Neural cell (in vitro differentiated cells): Measurements from ENCODE around the gene LEMD2. TPM values are rescaled to one million over a fixed set of nuclear protein-coding genes. Genes with fewer than 3 reads are reported as not detected.

Experiments
- H2AFZ ChIP-seq: fragments of 200-600, 300-800 bp; sonication (generic), shearing (Covaris generic); 2 replicates; pipeline ENCODE4 v1.6.0; 2014; ENCODE audit warnings: low read depth, mild to moderate bottlenecking, antibody characterized with exemption, low read length, moderate library complexity
- H3F3A ChIP-seq: fragments of 200-600 bp; shearing (Covaris generic); 2 replicates; pipeline ENCODE4 v1.6.1; 2016; ENCODE audit warnings: mild to moderate bottlenecking, moderate library complexity, mixed read lengths, antibody characterized with exemption, low read length; ENCODE audit not compliant: insufficient read depth, poor library complexity, severe bottlenecking
- H3K27ac ChIP-seq: fragments of 200-600, 300-800 bp; sonication (generic), shearing (Covaris generic); 2 replicates; pipeline ENCODE4 v1.5.1; 2014; ENCODE audit warnings: mild to moderate bottlenecking, low read length, moderate library complexity
- H3K27me3 ChIP-seq: fragments of 300-800, 200-600 bp; sonication (generic), shearing (Covaris generic); 2 replicates; pipeline ENCODE4 v1.6.0; 2014; ENCODE audit warnings: mild to moderate bottlenecking, low read depth, low read length, moderate library complexity; ENCODE audit not compliant: insufficient read depth
- H3K36me3 ChIP-seq: fragments of 300-800, 200-600 bp; sonication (generic), shearing (Covaris generic); 2 replicates; pipeline ENCODE4 v1.5.1; 2014; ENCODE audit warnings: mild to moderate bottlenecking, antibody characterized with exemption, low read length, moderate library complexity; ENCODE audit not compliant: insufficient read depth
- H3K4me2 ChIP-seq: fragments of 300-800, 200-600 bp; sonication (generic), shearing (Covaris generic); 2 replicates; pipeline ENCODE4 v1.6.0; 2014; ENCODE audit warnings: mild to moderate bottlenecking, low read length
- H3K4me3 ChIP-seq: fragments of 300-800, 200-600 bp; sonication (generic), shearing (Covaris generic); 2 replicates; pipeline ENCODE4 v1.5.1; 2014; ENCODE audit warnings: mild to moderate bottlenecking, low read length, moderate library complexity
- H3K79me2 ChIP-seq: fragments of 200-600 bp; shearing (Covaris generic); replicated peaks from 2 replicates; pipeline ENCODE4 v1.6.0; 2014; ENCODE audit warnings: mild to moderate bottlenecking, low read length, moderate library complexity; ENCODE audit not compliant: insufficient read depth
- H3K9ac ChIP-seq: fragments of 300-800, 200-600 bp; sonication (generic), shearing (Covaris generic); 2 replicates; pipeline ENCODE4 v1.6.1; 2016; ENCODE audit warnings: mild to moderate bottlenecking, low read length, mixed read lengths
- H3K9me2 ChIP-seq: fragments of 200-600 bp; shearing (Covaris generic); 2 replicates; pipeline ENCODE4 v1.6.1; 2016; ENCODE audit warnings: mild to moderate bottlenecking, low read length, mixed read lengths; ENCODE audit not compliant: insufficient read depth
- H3K9me3 ChIP-seq: fragments of 200-600, 300-800 bp; sonication (generic), shearing (Covaris generic); 2 replicates; pipeline ENCODE4 v1.6.1; 2016; ENCODE audit warnings: mild to moderate bottlenecking, mixed run types, low read length, moderate library complexity, mixed read lengths
- H4K20me1 ChIP-seq: fragments of 200-600 bp; shearing (Covaris generic); 2 replicates; pipeline ENCODE4 v1.6.1; 2016; ENCODE audit warnings: mild to moderate bottlenecking, mixed run types; ENCODE audit not compliant: insufficient read depth
- EP300 ChIP-seq: fragments of 450-650 bp; conservative IDR thresholded peaks from 2 replicates; pipeline ENCODE4 v1.6.1; 2014; ENCODE audit warnings: antibody characterized with exemption, mild to moderate bottlenecking, moderate library complexity; ENCODE audit not compliant: poor library complexity, severe bottlenecking
- EZH2 ChIP-seq: fragments of 200-600, 300-800 bp; shearing (Covaris generic), sonication (generic); IDR thresholded peaks from 2 replicates; pipeline ENCODE4 v1.6.1; 2014; ENCODE audit warnings: antibody characterized with exemption, low read length, borderline replicate concordance, mild to moderate bottlenecking; ENCODE audit not compliant: insufficient read depth, poor library complexity, severe bottlenecking
- MXI1 ChIP-seq: fragments of 450-650 bp; conservative IDR thresholded peaks from 2 replicates; pipeline ENCODE4 v1.6.1; 2014; ENCODE audit warnings: antibody characterized with exemption, mild to moderate bottlenecking; ENCODE audit not compliant: poor library complexity, severe bottlenecking
- POLR2AphosphoS5 ChIP-seq: IDR thresholded peaks from 2 replicates; pipeline ENCODE4 v1.6.1; 2012
- RAD21 ChIP-seq: fragments of 450-650 bp; conservative IDR thresholded peaks from 2 replicates; pipeline ENCODE4 v1.6.1; 2014; ENCODE audit warnings: antibody characterized with exemption, mild to moderate bottlenecking, moderate library complexity
- REST ChIP-seq: IDR thresholded peaks from 2 replicates; pipeline ENCODE4 v1.6.1; 2012; ENCODE audit warnings: borderline replicate concordance
- SMC3 ChIP-seq: fragments of 450-650 bp; conservative IDR thresholded peaks from 2 replicates; pipeline ENCODE4 v1.6.1; 2014; ENCODE audit warnings: antibody characterized with exemption, mild to moderate bottlenecking, moderate library complexity; ENCODE audit not compliant: poor library complexity
- TAF1 ChIP-seq: IDR thresholded peaks from 2 replicates; pipeline ENCODE4 v1.6.1; 2012; ENCODE audit warnings: low read depth
- polyA plus RNA-seq: library from polyadenylated mRNA; depleted of rRNA; stranded (reverse); fragments of >200 nt; gene quantifications from 2 replicates; pipeline ENCODE4 v1.2.3, GENCODE V29; 2014
- TF ChIP-seq, protein P1 (sequence below): fragments of 450-650 bp; IDR thresholded peaks from 2 replicates; pipeline ENCODE4 v1.5.1; 2014; ENCODE audit warnings: antibody characterized with exemption, mild to moderate bottlenecking, moderate library complexity; ENCODE audit not compliant: poor library complexity, severe bottlenecking

The LEMD2 gene
- polyA plus RNA-seq, 1 donor from 2014 or later: 84.6 TPM

- H3F3A ChIP-seq: no peaks in the 10 kb centered on the region
- H3K4me2 ChIP-seq: no peak overlapping the region
- no peaks in the 10 kb centered on the region for H4K20me1 ChIP-seq
- no peak overlapping the region for H2AFZ ChIP-seq
- H3K4me3 ChIP-seq: no peak overlapping the region
- no peaks in the 10 kb centered on the region for H3K27me3 ChIP-seq
- H3K9me3 ChIP-seq: no peaks in the 10 kb centered on the region
- H3K27ac ChIP-seq: no peak overlapping the region
- no peaks in the 10 kb centered on the region for H3K9me2 ChIP-seq
- no peaks in the 10 kb centered on the region for H3K79me2 ChIP-seq
- H3K9ac ChIP-seq: no peak overlapping the region
- TF ChIP-seq TAF1: no peak
- no peak for TF ChIP-seq EZH2
- TF ChIP-seq, protein P1, sequence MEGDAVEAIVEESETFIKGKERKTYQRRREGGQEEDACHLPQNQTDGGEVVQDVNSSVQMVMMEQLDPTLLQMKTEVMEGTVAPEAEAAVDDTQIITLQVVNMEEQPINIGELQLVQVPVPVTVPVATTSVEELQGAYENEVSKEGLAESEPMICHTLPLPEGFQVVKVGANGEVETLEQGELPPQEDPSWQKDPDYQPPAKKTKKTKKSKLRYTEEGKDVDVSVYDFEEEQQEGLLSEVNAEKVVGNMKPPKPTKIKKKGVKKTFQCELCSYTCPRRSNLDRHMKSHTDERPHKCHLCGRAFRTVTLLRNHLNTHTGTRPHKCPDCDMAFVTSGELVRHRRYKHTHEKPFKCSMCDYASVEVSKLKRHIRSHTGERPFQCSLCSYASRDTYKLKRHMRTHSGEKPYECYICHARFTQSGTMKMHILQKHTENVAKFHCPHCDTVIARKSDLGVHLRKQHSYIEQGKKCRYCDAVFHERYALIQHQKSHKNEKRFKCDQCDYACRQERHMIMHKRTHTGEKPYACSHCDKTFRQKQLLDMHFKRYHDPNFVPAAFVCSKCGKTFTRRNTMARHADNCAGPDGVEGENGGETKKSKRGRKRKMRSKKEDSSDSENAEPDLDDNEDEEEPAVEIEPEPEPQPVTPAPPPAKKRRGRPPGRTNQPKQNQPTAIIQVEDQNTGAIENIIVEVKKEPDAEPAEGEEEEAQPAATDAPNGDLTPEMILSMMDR: no peak
- TF ChIP-seq POLR2AphosphoS5: no peak
- TF ChIP-seq EP300: no peak
- TF ChIP-seq REST: no peak
- TF ChIP-seq RAD21: no peak
- H3K36me3 ChIP-seq: no peaks in the 10 kb centered on the region
Observed at GRCh38 chr6:33828452-33828763, 39.5 kb upstream of the LEMD2 start.

- no peak for TF ChIP-seq EP300
- TF ChIP-seq EZH2: no peak
- TF ChIP-seq REST: no peak
- TF ChIP-seq SMC3: no peak
- TF ChIP-seq POLR2AphosphoS5: no peak
- no peak for TF ChIP-seq RAD21
- no peak for TF ChIP-seq MXI1
- TF ChIP-seq, protein P1: no peak
- TF ChIP-seq TAF1: no peak
- H4K20me1 ChIP-seq: no peaks in the 10 kb centered on the region
- no peak overlapping the region for H3K9ac ChIP-seq
- no peak overlapping the region for H3K4me2 ChIP-seq
- no peaks in the 10 kb centered on the region for H3K36me3 ChIP-seq
- no peaks in the 10 kb centered on the region for H3K79me2 ChIP-seq
- no peaks in the 10 kb centered on the region for H3K27me3 ChIP-seq
- no peak overlapping the region for H3K27ac ChIP-seq
- no peaks in the 10 kb centered on the region for H3K9me2 ChIP-seq
- H3K4me3 ChIP-seq: no peak overlapping the region
- no peak overlapping the region for H2AFZ ChIP-seq
- H3K9me3 ChIP-seq: no peaks in the 10 kb centered on the region
- H3F3A ChIP-seq: no peaks in the 10 kb centered on the region
Observed at GRCh38 chr6:33827546-33828451, 38.9 kb upstream of the LEMD2 start.
